OCI-M2 (cell line): ENCODE results near the gene ALG3.

ENCODE experiments used
- DNase-seq: peaks from one replicate; lab custom pipeline; 2025; ENCODE audit not compliant: unreplicated experiment; lab: John Stamatoyannopoulos, UW

The ALG3 gene

DNA sequence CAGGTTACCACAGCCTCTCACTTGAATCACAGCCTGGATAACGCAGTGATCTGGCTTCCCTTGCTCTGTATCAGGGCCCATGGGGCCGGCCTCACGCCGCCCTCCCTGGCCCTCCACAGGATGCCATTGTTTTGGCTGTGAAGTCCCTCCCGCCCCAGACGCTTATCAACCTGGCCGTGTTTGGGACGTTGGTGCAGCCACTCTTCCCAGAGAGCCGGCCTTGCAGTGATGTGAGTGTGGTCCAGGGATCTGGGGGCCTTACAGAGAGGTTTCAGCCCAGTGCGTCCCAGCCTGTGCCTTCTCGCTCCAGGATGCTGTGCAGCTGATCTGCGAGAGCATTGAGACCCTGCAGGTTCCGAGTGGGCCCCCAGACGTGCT is 12.7 kb downstream of the ALG3 start:
- no peak for DNase-seq

DNA sequence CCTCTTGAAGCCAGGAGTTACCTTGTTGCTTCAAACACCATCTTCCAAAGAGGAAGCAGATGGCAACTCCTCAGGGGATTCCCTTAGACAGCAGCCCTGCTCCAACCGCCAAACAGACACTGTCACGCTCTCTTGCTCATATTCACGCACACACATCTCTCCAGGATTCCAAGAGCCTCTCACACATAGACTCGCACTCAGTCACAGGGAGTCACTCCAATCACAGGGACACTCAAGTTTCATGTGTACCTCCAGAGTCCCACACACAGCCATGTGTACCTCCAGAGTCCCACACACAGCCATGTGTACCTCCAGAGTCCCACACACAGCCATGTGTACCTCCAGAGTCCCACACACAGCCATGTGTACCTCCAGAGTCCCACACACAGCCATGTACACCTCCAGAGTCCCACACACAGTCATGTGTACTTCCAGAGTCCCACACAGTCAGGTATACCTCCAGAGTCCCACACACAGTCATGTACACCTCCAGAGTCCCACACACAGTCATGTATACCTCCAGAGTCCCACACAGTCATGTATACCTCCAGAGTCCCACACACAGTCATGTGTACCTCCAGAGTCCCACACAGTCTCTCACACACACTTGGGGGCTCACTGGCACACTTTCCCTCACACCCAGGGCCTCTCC is 13.3 kb downstream of the ALG3 start:
- DNase-seq, result no peak

DNA sequence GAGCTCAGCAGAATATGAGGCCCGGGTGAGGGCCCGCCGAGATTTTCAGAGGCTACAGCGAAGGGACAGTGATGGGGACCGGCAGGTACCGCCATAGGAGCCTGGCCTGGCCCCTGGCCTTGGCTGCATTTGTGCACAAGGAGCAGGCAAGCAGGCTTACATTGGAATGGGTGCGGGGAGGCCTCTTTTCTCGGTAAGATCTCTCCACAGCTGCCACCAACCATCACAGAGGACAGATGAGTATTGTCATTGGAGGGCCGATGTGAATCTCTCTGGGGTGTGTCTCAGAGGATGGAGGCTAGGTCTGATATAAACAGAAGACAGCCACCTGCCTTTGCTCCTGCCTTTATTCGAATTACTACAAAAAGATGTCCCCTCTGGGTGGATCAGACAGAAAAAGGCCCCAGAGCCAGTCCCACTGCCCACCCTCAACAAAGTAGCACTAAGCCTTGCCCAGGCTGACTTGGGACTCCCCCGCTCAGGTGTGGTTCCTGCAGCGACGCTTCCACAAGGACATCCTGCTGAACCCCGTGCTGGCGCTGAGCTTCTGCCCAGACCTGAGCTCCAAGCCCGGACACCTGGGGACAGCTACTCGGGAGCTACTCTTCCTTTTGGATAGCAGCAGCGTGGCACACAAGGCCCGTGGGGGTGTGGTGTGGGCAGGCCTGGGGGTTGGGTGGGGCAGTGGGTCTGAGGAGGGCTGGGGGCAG is 13.9 kb downstream of the ALG3 start:
- DNase-seq, result no peak

DNA sequence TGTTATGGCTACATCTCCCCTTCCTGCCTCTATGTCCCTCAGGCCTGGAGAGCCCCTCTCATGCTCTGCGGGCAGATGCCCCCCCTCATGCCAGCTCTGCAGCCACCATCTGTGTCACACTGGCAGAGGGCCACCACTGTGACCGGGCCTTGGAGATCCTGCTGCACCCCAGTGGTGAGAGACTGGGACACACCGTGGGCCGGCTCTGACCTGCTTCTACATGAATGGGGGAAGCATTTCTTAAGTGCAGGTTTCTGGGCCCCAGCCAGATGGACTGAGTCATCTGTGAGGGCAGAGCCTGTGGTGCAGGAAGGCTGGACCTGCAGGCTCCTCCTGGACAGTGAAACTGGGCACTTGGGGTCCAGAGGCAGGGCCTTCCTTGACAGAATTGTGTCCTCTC is 14.5 kb downstream of the ALG3 start:
- DNase-seq, result no peak

DNA sequence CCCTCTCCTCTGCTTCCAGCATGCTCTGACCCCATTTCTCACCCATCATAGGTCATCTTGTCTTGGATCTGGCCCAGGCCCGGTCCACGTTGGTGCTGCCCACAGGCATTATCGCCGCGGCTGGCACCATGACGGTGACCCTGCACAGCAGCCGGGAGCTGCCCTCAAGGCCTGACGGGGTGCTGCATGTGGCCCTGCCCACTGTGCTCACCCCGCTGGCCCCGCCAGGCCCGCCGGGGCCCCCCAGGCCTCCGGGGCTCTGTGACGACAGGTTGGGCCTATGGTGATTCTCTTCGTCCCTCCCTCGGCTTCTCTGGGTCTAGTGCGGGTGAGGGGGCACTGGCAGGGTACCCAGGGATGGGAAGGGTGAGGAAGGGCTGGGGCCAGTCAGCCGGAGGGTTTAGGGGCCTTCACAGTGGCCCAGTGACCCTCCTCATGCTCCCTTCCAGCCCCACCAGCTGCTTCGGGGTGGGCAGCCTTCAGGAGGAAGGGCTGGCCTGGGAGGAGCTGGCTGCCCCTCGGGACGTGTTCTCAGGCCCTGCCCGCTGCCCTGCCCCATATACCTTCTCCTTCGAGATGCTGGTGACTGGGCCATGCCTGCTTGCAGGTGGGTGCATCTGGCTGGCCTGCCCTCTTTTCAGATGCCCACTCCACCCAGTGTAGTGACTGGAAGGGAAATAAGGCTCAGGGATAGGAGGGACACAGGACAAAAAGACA is 15.5 kb downstream of the ALG3 start:
- no peak for DNase-seq

DNA sequence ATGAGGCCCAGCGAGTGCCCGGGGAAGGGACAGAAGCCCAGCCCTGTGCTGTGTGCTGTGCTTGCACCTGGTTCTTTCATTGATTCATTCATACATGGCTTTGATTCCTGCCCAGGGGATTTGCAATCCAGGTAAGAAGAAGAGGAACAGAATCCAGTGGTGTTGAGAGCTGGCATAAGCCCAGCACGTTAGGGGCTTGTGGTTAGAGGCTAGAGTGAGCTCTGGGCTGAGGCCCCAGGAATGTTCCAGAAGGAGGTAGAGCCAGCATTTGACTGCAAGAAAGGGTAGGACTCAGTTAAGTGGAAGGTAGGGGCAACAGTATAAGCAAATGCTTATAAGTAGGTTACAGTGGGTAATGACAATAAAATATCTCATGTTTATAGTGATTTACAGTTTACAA is 17.1 kb downstream of the ALG3 start:
- DNase-seq, result no peak

DNA sequence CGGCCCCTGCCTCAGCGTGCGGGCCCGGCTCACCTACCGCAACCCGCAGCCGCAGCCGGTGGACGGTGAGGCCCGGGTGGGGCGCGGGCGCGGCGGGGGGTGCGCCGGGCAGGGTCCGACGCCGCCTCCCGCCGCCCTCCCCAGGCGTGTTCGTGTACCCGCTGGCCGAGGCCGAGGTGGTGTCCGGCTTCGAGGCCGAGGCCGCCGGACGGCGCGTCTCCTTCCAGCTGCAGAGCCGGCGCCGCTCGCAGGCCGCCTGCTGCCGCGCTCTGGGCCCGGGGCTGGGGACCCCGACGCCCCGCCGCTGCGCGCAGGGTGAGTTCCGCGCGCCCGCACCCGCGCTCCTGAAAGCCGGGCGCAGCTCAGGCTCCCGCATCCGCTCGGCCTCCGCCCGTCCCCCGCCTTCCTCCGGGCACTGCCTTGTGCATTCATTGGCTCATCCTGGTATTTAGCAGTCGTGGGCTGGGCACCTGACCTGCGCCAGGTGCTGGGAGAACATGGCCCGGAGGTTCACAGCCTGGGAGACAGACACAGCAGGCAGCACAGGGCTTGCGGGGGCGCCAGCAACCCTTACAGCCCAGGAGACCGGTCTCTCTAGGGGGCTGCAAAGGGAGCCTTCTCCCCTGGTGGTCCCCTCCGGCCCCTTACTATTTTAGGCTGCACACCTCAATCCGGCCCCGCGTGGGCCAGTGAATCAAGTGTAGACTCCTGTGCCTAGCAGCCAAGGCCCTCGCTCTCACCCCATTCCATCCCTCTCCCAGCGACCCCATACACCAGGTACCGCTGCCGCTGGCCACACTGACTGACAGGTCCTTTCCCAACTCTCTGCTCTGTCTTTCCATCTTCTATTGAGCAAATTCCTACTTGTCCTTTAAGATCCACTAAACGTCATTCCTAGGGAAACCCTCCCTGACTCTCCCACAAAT is 17.9 kb downstream of the ALG3 start:
- no peak for DNase-seq

DNA sequence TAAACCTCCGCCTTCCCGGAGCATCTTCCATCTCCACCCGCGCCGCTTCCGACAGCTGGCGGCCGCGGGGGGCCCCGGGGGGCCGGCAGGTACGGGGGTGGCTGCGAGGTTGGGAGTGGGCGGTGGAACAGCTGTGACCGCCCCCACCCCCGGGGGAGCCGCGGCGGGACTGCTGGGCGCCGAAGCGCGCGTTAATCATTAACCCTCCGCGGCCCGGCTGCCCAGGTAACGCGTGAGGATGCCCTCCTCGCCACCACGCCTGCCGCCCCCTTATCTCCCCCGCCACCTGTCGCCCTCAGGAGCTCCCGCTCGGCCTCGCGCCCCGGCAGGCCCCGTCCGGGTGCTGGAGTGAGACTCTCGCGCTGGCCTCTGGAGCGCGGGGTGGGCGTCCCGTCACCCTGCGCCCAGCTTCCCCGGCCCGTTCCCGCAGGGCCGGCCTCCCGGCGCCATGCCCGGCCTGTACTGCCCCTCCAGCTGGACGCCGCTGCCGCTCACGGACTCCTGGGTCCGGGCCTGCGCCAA is 18.6 kb downstream of the ALG3 start:
- no peak for DNase-seq

DNA sequence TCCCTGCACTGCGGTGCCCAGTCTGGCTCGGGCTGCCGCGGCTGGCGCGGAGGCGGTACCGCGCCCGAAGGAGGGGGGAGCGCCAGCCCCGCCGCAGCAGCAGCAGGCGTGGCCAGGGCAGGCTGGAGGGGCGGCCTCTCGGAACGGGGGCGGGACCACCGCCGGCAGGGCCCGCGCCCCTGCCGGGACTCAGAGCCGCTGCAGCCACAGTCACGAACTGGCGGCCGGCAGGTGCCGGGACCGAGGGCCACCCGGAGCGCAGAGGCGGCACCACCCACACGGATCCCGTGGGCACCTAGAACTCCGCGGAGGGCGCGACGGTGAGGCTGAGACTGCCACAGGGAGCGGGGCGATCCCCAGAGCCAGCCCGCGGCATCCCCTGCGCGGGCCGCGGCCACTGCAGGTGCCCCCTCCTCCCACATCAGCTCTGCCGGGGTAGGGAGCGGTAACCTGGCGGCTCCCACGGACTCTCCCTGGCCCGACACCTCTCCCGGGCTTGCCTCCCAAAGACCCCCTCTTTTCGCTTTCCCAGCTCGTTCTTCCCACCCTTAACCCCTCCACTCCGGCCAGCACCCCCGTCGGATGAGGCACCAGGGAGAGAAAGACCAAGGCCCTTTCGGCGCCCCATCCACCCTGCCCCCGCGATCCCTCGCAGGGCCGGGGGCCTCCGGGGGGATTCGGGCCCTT is 19.2 kb downstream of the ALG3 start, which contains the start of gene VWA5B2:
Gene VWA5B2, plus strand, starts transcription at position 192 of the 687 bp plus-strand sequence. CDS start 944 bp downstream, outside the sequence.
- no peak for DNase-seq

DNA sequence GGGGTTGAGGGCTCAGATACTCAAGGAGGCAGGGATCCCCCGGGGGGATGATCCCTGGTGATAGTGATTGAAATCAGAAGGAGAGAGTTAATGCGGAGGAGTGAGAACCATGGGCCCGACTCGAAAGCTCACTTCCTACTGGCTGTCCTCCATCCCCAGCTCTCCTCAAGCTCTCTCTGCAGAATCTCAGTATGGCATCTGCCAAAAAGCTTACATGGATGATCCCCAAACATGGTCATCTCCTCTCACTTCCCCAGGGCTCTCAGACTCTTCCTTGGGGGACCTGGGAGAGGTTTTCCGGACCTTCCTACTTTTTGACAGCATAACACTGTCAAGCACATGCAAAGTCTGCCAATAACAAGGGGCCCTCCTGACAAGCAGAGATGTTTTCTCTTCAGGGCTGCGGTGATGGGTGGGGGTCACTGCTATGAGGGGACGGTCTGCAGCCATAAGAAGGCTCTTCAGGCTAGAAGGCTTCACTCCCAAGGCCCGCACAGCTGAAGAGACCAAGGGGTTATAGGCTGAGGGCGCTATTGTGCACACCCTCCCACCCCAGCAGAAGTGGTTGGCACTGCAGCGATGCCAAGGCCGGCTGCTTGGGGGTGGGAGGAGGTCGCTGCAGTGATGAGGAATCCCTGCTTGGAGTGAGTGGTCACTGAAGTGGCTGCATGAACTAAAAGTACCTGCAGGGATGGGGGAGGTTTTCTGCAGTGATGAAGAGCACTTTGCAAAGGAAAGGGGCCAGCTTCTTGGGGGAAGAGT is 20.2 kb downstream of the ALG3 start:
- no peak for DNase-seq

DNA sequence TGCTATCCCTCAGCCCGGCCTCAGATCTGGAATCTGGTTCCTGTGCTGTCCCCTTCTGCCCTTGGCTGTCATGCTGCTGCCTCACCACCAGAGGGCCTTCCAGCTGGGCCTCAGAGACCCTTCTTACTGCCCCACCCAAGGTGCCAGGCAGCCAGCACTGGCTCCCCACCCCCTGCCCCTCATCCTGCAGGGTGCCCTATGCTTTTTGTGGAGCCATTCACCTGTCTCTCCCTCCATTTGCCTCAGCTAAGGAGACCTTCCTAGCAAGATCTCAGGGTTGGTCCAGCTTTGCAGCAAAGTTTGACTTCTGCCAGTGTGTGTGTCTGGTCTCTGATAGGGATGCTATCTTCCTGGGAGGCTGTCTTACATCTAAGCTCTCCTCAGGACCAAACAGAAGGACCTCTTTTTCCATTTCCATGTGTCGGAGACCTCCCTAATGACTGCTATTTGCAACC is 21.3 kb downstream of the ALG3 start:
- no peak for DNase-seq

DNA sequence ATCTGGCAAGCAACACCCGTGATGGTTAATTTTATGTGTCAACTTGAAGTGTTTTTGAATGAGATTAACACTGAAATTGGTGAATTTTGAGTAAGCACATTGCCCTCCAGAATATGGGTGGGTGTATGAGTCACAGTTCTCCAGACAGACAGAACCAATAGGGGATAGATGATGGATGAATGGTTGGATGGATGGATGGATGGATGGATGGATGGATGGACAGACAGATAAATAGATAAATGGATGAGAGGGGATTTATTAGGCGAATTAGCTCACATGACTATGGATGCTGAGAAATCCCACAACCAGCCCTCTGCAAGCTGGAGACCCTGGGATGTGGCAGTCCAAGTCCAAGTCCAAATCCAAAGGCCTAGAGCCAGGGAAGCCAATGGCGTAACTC is 24.8 kb downstream of the ALG3 start:
- DNase-seq, result no peak

DNA sequence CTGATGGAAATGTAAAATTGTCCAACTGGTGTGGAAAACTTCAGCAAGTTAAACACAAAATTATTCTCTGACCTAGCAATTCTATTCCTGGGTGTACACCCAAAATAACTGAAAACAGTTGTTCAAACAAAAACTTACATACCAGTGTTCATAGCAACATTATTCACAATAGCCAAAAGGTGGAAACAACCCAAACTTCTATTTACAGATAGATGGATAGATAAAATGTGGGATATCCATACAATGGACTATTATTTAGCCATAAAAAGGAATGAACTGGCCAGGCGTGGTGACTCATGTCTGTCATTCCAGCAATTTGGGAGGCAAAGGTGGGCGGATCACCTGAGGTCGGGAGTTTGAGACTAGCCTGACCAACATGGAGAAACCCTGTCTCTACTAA is 26.2 kb downstream of the ALG3 start:
- DNase-seq, result no peak

DNA sequence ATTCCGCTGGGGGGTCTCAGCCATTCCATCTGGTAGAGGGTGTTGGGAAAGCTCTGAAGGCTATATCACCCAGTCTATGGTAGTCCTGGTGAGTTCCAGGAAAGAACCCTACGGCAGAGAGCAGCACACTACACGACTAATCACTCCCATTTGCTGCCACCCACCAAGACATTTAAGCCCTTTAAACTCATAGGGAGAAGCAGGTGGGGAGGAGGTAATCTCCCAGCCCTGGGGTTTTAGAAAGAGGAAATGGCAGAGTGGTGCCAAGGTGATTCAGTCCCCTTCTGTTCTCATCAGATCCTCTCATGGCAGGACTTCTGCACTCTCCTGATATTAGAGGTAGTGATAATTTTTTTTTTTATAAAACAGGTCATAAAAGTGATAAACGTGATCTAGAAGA is 29.9 kb downstream of the ALG3 start:
- no peak for DNase-seq

DNA sequence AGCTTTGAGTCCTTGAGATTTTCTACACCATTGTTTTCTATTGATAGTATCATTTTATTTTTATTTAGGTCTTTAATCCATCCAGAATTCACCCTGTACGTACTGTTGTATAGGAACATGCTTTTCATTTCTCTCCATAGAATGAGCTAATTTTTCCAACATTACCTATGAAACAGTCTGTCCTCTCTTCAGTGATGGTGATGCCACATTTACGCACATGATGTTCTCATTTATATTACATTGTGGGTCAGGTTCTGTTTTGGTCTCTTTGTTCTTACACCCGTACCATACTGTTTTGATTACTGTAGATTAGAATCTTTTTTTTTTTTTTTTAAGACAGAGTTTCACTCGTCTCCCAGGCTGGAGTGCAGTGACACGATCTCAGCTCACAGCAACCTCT is 37.0 kb downstream of the ALG3 start:
- DNase-seq, result no peak

DNA sequence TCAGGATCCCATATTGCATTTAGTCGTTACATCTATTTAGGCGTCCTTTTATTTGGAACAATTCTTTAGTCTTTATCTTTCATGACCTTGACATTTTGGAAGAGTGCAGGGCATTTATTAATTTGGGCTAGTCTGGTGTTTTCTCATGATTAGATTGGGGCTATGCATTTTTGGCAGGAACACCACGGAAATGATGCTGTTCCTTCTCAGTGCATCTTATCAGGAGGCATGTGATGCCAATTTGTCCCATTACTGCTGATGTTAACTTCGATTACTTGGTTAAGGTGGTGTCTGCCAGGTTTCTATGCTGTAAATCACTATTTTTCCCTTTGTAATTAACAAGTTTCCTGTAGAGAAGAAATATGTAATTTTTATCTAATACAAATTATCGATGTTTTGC is 37.5 kb downstream of the ALG3 start:
- DNase-seq, result no peak

DNA sequence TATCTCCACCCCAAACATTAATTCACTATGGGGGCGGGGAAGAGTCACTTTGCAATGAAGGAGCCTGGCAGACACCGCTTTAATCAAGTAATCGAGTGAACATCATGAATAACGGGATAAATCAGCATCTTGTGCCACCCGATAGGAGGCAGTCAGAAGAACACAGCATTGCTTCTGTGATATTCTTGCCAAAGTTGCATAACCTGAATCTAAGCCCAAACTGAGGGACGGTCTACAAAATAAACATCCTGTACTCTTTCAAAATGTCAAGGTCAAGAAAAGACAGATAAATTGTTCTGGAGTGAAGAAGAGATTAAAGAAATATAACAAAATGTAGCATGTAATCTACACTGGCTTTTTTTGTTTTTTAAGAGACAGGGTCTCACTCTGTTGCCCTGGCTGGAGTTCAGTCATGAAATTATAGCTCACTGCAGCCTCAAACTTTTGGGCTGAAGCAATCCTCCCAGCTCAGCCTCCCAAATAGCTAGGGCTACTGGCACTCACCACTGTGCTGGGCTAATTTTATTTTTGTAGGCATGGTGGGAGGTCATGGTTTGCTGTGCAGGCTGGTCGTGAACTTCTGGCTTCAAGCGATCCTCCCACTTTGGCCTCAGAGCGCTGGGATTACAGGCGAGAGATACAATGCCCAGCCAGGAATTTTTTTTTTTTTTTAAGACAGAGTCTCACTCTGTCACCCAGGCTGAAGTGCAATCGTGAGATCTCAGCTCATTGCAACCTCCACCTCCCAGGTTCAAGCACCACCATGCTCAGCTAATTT is 39.4 kb downstream of the ALG3 start:
- DNase-seq, result no peak

DNA sequence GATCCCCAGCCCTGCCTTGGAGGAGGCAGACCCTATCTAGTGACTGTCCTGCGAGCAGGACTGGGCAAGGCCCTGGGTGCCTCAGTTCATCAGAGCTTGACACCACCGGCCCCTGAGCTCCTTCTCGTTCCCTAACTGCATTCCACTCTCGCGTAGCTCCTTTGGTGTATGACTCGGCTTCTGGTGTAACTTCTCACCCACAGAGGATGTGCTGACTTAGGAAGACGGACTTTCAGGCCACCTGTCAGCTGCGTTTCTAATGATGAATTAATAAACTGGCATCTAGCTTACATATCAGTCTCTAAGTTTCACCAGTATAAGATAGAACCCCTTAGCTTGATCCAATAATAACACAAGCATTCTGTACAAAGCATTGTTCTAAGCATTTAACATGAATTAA is 45.2 kb downstream of the ALG3 start:
- no peak for DNase-seq

DNA sequence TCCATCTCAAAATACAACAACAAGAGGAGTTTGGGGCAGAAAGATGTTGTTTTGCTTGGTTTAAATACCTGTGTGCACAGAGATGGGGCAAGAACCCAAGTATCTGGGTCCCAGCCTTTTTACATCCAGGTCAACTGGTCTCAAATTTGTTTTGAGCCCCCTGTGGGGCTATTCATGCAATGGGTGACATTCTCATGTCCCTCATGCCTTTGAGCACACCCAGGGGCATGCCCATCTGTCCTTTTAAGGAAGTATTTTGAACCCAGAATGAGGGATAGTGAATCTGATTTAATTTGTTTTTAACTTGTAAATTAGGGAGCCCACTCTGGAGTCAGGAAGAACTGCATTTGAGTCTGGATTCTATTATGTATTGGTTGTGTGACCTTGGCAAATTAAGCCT is 47.9 kb downstream of the ALG3 start:
- no peak for DNase-seq
